ENCODE results near the gene TRIM46.
"Not testable (repeated sequence)": the region's sequence is repeated elsewhere in the genome, so short reads cannot be mapped to it uniquely, and the experiment has no call there.

TRIM46 gene

DNA sequence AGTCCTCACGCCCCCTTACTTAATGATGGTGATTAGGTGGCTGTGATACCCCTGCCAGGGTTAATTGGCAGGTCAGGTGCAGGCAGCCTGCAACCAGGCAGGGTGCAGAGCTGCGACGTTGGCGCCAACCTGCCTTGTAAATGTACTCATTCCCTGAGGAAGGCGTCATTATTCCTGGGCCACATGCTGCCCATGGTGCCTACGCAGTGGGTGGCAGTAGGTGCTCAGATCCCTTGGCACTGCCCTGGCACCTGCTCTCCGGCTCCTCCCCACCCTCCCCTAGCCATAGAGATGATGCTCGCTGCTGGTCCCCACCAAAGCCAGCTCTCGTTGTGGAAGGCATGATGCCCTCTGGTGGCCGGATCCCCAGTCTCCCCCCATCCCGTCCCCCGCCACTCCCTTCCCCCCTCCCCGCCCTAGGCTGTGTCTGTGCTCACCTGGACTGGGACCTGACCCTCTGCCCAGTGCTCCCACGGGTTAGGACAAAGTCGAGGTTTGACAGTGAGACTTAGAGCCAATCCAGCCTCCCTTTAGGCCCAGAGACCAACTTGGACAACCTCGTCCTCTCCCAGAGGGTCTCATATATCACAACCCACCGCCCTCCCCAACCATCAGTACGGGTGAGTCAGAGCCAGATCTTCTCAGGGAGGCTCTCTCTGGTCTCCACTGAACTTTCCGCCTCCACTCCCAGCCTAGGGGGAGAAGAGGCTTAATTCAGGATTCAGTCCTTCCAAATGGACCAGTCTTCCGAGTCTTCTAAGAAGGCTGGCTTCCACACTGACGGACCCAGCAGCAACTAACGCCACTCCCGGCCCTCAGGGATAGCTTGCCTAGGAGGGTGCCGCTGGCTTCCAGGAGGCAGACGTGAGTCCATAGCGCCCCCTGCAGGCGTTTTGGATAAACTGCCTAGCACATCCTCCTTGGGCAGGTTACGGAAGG, 6.2 kb upstream of the TRIM46 start:
- Histone ChIP-seq H3K4me1 (ENCODE audit: control insufficient read depth, insufficient read depth, low read length) (peaks cover 12% of the 10 kb centered on the region), H3K4me2 (ENCODE audit: low read length) (peak overlapping the region; percentile 35), H3K9me3 (replicated peaks; ENCODE audit: low read length) (no peaks in the 10 kb centered on the region), H3K9ac (ENCODE audit: low read depth, low read length) (no peak overlapping the region), H3K27me3 (ENCODE audit: control insufficient read depth, insufficient read depth, low read length) (peaks cover 12% of the 10 kb centered on the region), H3K4me3 (ENCODE audit: low read length) (no peak overlapping the region), H3K36me3 (ENCODE audit: insufficient read depth, low read length) (peaks cover 19% of the 10 kb centered on the region)

DNA sequence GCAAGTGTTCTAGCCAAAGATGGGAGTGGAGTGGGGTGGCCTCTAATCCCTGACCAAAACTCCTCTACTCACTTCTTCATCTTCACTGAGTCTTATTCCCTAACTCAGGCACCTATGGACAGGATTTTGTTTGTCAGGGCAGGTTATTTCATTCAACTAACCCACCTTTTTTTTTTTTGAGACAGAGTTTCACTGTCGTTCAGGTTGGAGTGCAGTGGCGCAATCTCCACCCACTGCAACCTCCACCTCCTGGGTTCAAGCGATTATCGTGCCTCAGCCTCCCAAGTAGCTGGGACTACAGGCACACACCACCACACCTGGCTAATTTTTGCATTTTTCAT, 5.6 kb upstream of the TRIM46 start:
- not testable (repeated sequence) for H3K4me3 ChIP-seq (ENCODE audit: low read length); H3K9ac ChIP-seq (ENCODE audit: low read depth, low read length); H3K9me3 ChIP-seq (replicated peaks; ENCODE audit: low read length); H3K4me2 ChIP-seq (ENCODE audit: low read length)
- Histone ChIP-seq H3K4me1 (ENCODE audit: control insufficient read depth, insufficient read depth, low read length) (peaks cover 12% of the 10 kb centered on the region), H3K36me3 (ENCODE audit: insufficient read depth, low read length) (peaks cover 19% of the 10 kb centered on the region), H3K27me3 (ENCODE audit: control insufficient read depth, insufficient read depth, low read length) (peaks cover 12% of the 10 kb centered on the region)

DNA sequence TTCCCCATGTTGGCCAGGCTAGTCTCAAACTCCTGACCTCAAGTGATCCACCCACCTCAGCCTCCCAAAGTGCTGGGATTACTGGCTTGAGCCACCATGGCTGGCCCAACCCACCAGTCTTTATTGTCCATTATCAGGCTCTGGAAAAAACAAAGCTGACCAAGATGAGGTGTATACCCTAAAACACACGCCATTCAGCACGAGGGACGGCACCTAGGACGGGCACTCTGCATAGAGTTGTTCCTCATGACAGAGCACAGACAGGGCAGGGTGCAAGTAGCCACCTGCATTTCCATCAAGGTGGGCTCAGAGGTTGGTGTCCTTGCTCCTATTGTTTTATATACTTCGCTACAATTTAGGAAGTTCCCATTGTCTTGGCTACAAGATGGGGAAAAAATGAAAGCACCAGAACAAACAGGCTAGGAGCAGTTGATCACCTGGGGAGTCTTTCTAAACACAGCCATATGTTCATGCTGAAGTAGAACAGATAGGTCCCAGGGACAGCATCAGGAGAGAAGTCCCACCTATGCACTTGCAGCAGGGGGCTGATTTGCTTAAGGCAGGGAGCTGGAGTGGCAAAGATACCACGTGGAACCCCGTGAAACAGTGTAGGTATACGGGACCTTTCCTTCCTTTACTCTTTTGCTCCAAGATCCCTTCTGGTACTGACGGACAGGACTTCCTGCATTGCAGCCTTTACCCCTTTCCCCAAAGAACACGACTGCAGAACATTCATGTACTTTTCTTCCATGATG, 5.0 kb upstream of the TRIM46 start:
- H3K9ac ChIP-seq (ENCODE audit: low read depth, low read length) = no peak overlapping the region
- H3K4me2 ChIP-seq (ENCODE audit: low read length) = no peak overlapping the region

DNA sequence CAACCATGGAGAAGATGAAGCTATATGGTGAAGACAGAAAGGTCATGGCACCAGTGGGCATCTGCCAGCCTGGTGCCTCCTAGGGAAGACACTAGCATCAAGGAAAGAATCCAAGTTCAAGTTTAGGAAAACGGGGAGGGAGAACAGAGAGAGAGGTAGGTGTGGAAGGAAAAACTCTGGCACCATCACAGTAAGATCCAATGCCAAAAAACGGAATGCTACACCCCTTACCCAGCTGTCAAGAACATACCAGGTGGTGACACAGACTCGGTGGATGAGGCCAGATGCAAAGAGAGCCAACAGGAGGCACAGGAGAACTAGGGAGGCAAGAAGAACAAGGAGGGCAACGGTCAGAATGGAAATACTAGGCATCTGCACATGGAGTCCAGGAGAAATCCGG, 4.1 kb upstream of the TRIM46 start:
- peaks cover 19% of the 10 kb centered on the region for H3K36me3 ChIP-seq (ENCODE audit: insufficient read depth, low read length)
- peaks cover 12% of the 10 kb centered on the region for H3K27me3 ChIP-seq (ENCODE audit: control insufficient read depth, insufficient read depth, low read length)
- H3K4me2 ChIP-seq (ENCODE audit: low read length) = no peak overlapping the region
- H3K4me3 ChIP-seq (ENCODE audit: low read length) = no peak overlapping the region
- H3K4me1 ChIP-seq (ENCODE audit: control insufficient read depth, insufficient read depth, low read length) = peaks cover 23% of the 10 kb centered on the region
- no peak overlapping the region for H3K9ac ChIP-seq (ENCODE audit: low read depth, low read length)
- no peaks in the 10 kb centered on the region for H3K9me3 ChIP-seq (replicated peaks; ENCODE audit: low read length)

More for the DNA sequence above, 5.0 kb upstream of the TRIM46 start:
- Histone ChIP-seq H3K4me3 (ENCODE audit: low read length) (no peak overlapping the region), H3K36me3 (ENCODE audit: insufficient read depth, low read length) (peaks cover 19% of the 10 kb centered on the region), H3K9me3 (replicated peaks; ENCODE audit: low read length) (no peaks in the 10 kb centered on the region), H3K4me1 (ENCODE audit: control insufficient read depth, insufficient read depth, low read length) (peaks cover 17% of the 10 kb centered on the region), H3K27me3 (ENCODE audit: control insufficient read depth, insufficient read depth, low read length) (peaks cover 12% of the 10 kb centered on the region)

DNA sequence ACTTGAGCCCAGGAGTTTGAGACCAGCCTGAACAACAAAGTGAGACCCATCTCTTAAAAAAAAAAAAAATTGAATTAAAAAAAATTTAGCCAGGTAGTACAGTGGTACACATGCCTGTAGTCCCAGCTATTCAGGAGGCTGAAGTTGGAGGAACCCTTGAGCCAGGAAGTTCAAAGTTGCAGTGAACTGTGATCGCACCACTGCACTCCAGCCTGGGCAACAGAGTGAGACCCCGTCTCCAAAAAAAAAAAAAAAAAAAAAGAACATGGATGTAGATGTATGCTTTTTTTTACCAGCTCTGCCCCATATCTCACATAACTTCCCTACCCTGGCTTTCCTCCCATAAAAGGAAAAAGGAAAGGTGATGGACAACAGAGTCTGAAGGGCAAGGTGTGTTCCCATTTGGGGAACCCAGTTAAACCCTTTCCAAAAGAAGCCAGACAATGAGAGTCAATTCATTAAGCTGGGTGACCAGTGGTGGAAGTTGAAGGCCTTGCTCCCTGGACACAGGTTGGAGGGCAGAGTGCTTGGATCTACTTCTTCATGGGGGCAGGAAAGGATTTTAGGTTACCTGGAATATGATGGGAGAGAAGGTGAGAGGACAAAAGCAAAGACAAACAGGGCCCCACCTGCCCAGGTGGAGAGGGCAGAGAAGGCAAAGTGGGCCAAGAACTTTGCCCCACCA, 3.4 kb upstream of the TRIM46 start:
- no peak overlapping the region for H3K9ac ChIP-seq (ENCODE audit: low read depth, low read length)
- H3K27me3 ChIP-seq (ENCODE audit: control insufficient read depth, insufficient read depth, low read length) = peaks cover 12% of the 10 kb centered on the region
- peaks cover 27% of the 10 kb centered on the region for H3K4me1 ChIP-seq (ENCODE audit: control insufficient read depth, insufficient read depth, low read length)
- peaks cover 19% of the 10 kb centered on the region for H3K36me3 ChIP-seq (ENCODE audit: insufficient read depth, low read length)
- no peak overlapping the region for H3K4me2 ChIP-seq (ENCODE audit: low read length)
- H3K9me3 ChIP-seq (replicated peaks; ENCODE audit: low read length) = no peaks in the 10 kb centered on the region
- H3K4me3 ChIP-seq (ENCODE audit: low read length) = no peak overlapping the region

DNA sequence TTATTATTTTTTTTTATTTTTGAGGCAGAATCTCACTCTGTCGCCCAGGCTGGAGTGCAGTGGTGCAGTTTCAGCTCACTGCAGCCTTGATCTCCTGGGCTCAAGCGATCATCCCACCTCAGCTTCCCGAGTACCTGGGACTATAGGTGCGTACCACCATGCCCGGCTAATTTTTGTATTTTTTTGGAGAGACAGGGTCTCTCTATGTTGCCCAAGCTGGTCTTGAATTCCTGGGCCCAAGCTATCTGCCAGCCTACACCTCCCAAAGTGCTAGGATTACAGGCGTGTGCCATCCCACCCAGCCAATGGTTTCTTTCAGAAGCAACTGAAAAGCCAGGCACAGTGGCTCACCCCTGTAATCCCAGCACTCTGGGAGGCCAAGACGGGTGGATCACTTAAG, 2.8 kb upstream of the TRIM46 start:
- Histone ChIP-seq H3K4me3 (ENCODE audit: low read length) (no peak overlapping the region), H3K9me3 (replicated peaks; ENCODE audit: low read length) (no peaks in the 10 kb centered on the region), H3K9ac (ENCODE audit: low read depth, low read length) (no peak overlapping the region), H3K27me3 (ENCODE audit: control insufficient read depth, insufficient read depth, low read length) (peaks cover 9% of the 10 kb centered on the region), H3K4me1 (ENCODE audit: control insufficient read depth, insufficient read depth, low read length) (peaks cover 27% of the 10 kb centered on the region), H3K4me2 (ENCODE audit: low read length) (no peak overlapping the region), H3K36me3 (ENCODE audit: insufficient read depth, low read length) (peaks cover 19% of the 10 kb centered on the region)

DNA sequence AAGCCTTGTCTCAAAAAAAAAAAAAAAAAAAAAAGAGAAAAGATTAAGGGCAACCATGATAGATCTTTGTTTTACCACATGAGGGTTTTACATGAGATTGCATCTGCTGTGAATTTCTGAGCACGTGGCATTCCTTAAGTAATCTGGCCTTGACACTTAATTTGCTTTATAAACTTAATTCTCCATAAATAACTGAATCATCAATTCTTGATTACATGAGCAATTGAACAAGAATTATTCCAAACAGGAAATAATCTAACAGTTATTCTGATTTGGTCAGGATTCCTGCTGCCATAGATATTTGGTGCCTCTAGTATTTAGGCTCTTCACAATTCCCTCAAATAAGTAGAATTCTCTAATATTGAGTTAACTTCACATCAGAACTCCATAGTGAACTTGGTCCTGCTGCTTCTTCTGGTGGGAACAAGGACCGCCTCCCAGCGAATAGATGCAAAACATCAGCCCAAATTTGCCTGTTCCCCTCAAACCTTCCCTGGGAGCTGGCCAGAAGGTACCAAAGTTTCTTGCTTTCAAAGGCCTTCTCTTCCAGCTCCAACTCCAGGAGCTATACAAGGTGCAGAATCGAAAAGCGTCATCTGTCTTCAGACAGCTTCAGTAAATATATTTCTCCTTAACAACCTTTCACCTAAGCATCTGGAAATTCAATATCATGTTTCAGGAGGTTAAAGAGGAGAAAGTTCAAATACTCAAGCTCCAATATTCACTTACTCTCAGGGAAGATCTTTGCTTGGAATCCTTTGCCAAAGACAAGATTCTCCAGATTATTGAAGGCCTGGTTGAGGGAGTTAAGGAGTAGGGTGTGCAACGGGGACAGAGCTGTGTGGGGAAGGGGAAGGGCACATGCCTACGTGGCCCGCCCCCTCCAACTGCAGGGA, 1.6 kb upstream of the TRIM46 start:
- peaks cover 19% of the 10 kb centered on the region for H3K36me3 ChIP-seq (ENCODE audit: insufficient read depth, low read length)
- peak overlapping the region; percentile 81 for H3K4me2 ChIP-seq (ENCODE audit: low read length)
- peak overlapping the region; percentile 87 for H3K4me3 ChIP-seq (ENCODE audit: low read length)
- H3K9ac ChIP-seq (ENCODE audit: low read depth, low read length) = peak overlapping the region; percentile 97
- peaks cover 27% of the 10 kb centered on the region for H3K4me1 ChIP-seq (ENCODE audit: control insufficient read depth, insufficient read depth, low read length)
- peaks cover 1% of the 10 kb centered on the region for H3K27me3 ChIP-seq (ENCODE audit: control insufficient read depth, insufficient read depth, low read length)
- H3K9me3 ChIP-seq (replicated peaks; ENCODE audit: low read length) = no peaks in the 10 kb centered on the region

DNA sequence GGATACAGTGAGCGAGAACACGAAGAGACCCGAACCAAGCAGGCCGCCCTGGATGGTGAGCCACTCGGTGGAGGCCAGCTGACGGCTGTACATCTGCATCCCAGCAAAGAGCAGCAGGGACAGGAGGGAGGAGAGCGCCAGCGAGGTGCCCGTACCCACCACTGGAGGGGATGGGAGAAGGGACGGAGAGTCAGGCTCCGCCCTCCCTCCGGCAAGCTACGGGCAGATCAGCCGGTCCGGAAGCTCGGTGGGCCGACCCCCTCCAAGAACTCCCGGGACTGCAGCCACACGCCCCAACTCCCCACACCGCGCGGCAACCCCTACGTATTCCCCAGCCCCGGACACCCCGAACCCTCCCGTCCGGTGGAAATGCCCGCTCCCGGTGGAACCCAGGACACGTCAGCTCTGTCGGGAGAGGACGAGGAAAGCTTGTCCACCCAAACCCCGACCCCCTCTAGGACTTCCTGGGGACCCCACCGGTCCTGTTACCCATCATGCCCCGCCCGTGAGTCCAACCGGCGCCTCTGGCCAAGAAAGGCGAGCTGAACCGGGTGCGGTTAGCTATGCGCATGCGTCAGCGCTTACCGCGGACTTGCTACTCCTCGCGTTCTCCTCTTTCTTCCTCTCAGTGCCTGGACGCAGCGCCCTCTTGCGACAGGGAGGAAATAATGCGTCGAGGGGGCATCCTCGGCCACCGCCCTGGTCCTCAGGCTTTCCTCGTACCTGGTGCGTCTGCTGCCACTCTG, 744 bp upstream of the TRIM46 start, which contains the start of gene KRTCAP2:
KRTCAP2 (minus strand) TSS at position 573 of the 746 bp plus-strand sequence; CDS start at position 493, 80 bp downstream.
- Histone ChIP-seq H3K4me1 (ENCODE audit: control insufficient read depth, insufficient read depth, low read length) (peaks cover 23% of the 10 kb centered on the region), H3K4me3 (ENCODE audit: low read length) (peak within 1 kb of the TSS; percentile 87), H3K9me3 (replicated peaks; ENCODE audit: low read length) (no peaks in the 10 kb centered on the region), H3K27me3 (ENCODE audit: control insufficient read depth, insufficient read depth, low read length) (no peaks in the 10 kb centered on the region), H3K4me2 (ENCODE audit: low read length) (peak within 1 kb of the TSS; percentile 81), H3K9ac (ENCODE audit: low read depth, low read length) (peak within 1 kb of the TSS; percentile 97), H3K36me3 (ENCODE audit: insufficient read depth, low read length) (peaks cover 19% of the 10 kb centered on the region)

DNA sequence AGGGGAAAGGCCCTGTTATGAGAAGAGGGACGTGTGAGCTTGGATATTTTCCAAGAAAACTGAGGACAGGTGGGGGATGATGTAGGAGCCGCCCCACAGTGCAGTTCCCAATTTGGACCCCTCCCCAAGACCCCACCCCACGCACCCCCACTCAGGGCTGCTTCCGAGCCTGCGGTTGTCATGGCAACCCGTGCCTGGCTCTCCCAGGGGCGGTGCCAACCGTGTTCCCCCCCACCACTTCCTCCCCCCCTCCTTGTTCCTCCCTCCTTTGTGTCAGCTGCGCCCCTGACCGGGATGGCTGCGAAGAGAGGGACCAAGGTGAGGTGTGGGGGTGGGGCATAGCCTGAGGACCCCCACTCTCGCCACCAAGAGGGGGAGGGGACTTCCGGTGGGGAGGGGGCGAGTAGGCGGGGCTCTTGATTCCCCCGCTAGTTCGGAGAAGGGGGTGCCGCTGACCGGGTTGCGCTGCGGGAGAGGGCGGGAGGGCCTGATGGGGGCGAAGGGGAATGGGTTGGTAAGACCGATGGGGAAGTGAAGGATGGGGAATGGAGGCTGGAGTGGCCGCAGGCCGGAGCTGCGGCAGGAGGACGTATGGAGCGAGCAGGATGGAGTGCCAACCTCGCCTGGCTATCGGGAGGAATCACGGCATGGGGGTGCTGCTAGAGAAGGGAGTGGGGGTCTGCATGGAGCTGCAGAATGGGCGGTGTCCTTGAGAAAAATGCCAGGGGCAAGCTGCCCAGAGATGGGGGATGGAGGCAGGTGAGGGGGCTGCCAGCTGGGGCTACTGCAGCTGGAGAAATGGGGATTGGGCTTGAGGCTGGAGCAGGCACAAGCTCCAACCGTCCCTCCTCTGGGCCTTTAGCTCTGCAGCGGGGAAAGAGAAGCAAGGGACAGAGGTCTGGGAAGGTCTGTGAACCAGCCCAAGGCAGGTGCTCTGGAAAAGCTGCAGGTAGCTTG, 953 bp downstream of the TRIM46 start:
- peak overlapping the region; percentile 87 for H3K4me3 ChIP-seq (ENCODE audit: low read length)
- H3K4me1 ChIP-seq (ENCODE audit: control insufficient read depth, insufficient read depth, low read length) = peaks cover 23% of the 10 kb centered on the region
- H3K36me3 ChIP-seq (ENCODE audit: insufficient read depth, low read length) = peaks cover 12% of the 10 kb centered on the region
- H3K9me3 ChIP-seq (replicated peaks; ENCODE audit: low read length) = no peaks in the 10 kb centered on the region
- peak overlapping the region; percentile 97 for H3K9ac ChIP-seq (ENCODE audit: low read depth, low read length)
- H3K27me3 ChIP-seq (ENCODE audit: control insufficient read depth, insufficient read depth, low read length) = no peaks in the 10 kb centered on the region
- peak overlapping the region; percentile 81 for H3K4me2 ChIP-seq (ENCODE audit: low read length)
